Liver (tissue), 9 donors: Measurements from ENCODE around the gene TLCD4. TPM values are rescaled to one million over a fixed set of nuclear protein-coding genes. Genes with fewer than 3 reads are reported as not detected.

ENCODE experiments used
- DNase-seq: peaks from one replicate; pipeline ENCODE4 v3.0.0-alpha.2; 2017; ENCODE audit warnings: low spot score
- H3K27ac ChIP-seq, 2 donors: one replicate each; pipeline ENCODE4 v1.7.0; 2013; ENCODE audit warnings: inconsistent platforms in 2 of 2, low read length in 2 of 2, control low read depth in 1 of 2, low read depth in 1 of 2, mild to moderate bottlenecking in 1 of 2
- H3K27me3 ChIP-seq, 4 donors: one replicate each; pipeline versions ENCODE4 v1.6.1 to v1.7.0; 2013; ENCODE audit warnings: low read length in 3 of 4, inconsistent platforms in 1 of 4, mild to moderate bottlenecking in 1 of 4, moderate library complexity in 1 of 4; ENCODE audit not compliant: control insufficient read depth in 4 of 4, insufficient read depth in 4 of 4
- H3K36me3 ChIP-seq, 4 donors: one replicate each; pipeline versions ENCODE4 v1.6.1 to v1.7.0; 2013; ENCODE audit warnings: low read length in 3 of 4, mild to moderate bottlenecking in 3 of 4, low read depth in 1 of 4, moderate library complexity in 1 of 4; ENCODE audit not compliant: control insufficient read depth in 4 of 4, insufficient read depth in 3 of 4
- H3K4me1 ChIP-seq, 4 donors: one replicate each; pipeline versions ENCODE4 v1.6.1 to v1.7.0; 2013; ENCODE audit warnings: low read length in 3 of 4, mild to moderate bottlenecking in 3 of 4, moderate library complexity in 1 of 4; ENCODE audit not compliant: control insufficient read depth in 4 of 4, insufficient read depth in 4 of 4
- H3K4me3 ChIP-seq, 3 donors: one replicate each; pipeline versions ENCODE4 v1.6.1 to v1.7.0; 2013; ENCODE audit warnings: low read length in 3 of 3, control low read depth in 1 of 3, low read depth in 1 of 3, mild to moderate bottlenecking in 1 of 3
- H3K9ac ChIP-seq, 2 donors: one replicate each; pipeline ENCODE4 v1.7.0; 2013; ENCODE audit warnings: low read length in 2 of 2, mild to moderate bottlenecking in 2 of 2, moderate library complexity in 2 of 2, control low read depth in 1 of 2, low read depth in 1 of 2
- H3K9me3 ChIP-seq, 4 donors: one replicate each; pipeline versions ENCODE4 v1.6.1 to v1.7.0; 2013; ENCODE audit warnings: low read length in 3 of 4; ENCODE audit not compliant: control insufficient read depth in 4 of 4
- ATF3 ChIP-seq: IDR thresholded peaks from 2 replicates; pipeline ENCODE4 v1.6.1; 2016; ENCODE audit warnings: antibody characterized with exemption
- CTCF ChIP-seq: fragments of 150-350 bp; IDR thresholded peaks from 2 replicates; pipeline ENCODE4 v1.5.1; 2017; ENCODE audit warnings: improper control_type of control experiment, low read depth, low read length; ENCODE audit not compliant: missing input control
- FOXA1 ChIP-seq: IDR thresholded peaks from 2 replicates; pipeline ENCODE4 v1.6.1; 2016; ENCODE audit warnings: antibody characterized with exemption
- GABPA ChIP-seq, 2 donors: IDR thresholded peaks in 1 of 2; conservative IDR thresholded peaks in 1 of 2; 2 replicates each; pipeline ENCODE4 v1.6.1; 2016; ENCODE audit warnings: antibody characterized with exemption in 2 of 2, mild to moderate bottlenecking in 1 of 2, moderate library complexity in 1 of 2
- HNF4A ChIP-seq, 2 donors: conservative IDR thresholded peaks; 2 replicates each; pipeline ENCODE4 v1.6.1; 2016; ENCODE audit warnings: antibody characterized with exemption in 2 of 2, mild to moderate bottlenecking in 2 of 2
- HNF4G ChIP-seq: IDR thresholded peaks from 2 replicates; pipeline ENCODE4 v1.6.1; 2016; ENCODE audit warnings: antibody characterized with exemption
- JUND ChIP-seq, 2 donors: IDR thresholded peaks; 2 replicates each; pipeline ENCODE4 v1.6.1; 2016; ENCODE audit warnings: antibody characterized with exemption in 2 of 2
- MAX ChIP-seq: IDR thresholded peaks from 2 replicates; pipeline ENCODE4 v1.6.1; 2016; ENCODE audit warnings: antibody characterized with exemption
- RAD21 ChIP-seq, 2 donors: IDR thresholded peaks; 2 replicates each; pipeline ENCODE4 v1.6.1; 2016; ENCODE audit warnings: antibody characterized with exemption in 2 of 2, mild to moderate bottlenecking in 2 of 2
- RXRA ChIP-seq, 2 donors: IDR thresholded peaks; 2 replicates each; pipeline ENCODE4 v1.6.1; 2017 to 2018; ENCODE audit warnings: antibody characterized with exemption in 2 of 2, mild to moderate bottlenecking in 1 of 2
- SP1 ChIP-seq: IDR thresholded peaks from 2 replicates; pipeline ENCODE4 v1.6.1; 2018; ENCODE audit warnings: antibody characterized with exemption, mild to moderate bottlenecking
- TAF1 ChIP-seq: conservative IDR thresholded peaks from 2 replicates; pipeline ENCODE4 v1.6.1; 2016; ENCODE audit warnings: antibody characterized with exemption, mild to moderate bottlenecking
- YY1 ChIP-seq: IDR thresholded peaks from 2 replicates; pipeline ENCODE4 v1.6.1; 2016; ENCODE audit warnings: antibody characterized with exemption, mild to moderate bottlenecking
- polyA plus RNA-seq, 2 donors: library from polyadenylated mRNA; stranded (reverse) in 1 of 2; unstranded in 1 of 2; fragments of 200-250 nt in 1 of 2; fragments of >200 nt in 1 of 2; fragmentation: Nextera tagmentation in 1 of 2; extraction: Ambion mirVana in 1 of 2; gene quantifications; one replicate each; pipeline versions ENCODE4 v1.2.1 to v1.2.3, GENCODE V29; 2013 to 2015
- total RNA-seq, 2 donors: library from RNA; depleted of rRNA; stranded (reverse); fragments of >200 nt; gene quantifications; one replicate each; pipeline ENCODE4 v1.2.3, GENCODE V29; 2014
- TF ChIP-seq, protein P1 (sequence below): IDR thresholded peaks from 2 replicates; pipeline ENCODE4 v1.6.1; 2016; ENCODE audit warnings: antibody characterized with exemption
- TF ChIP-seq, protein P2 (sequence below): IDR thresholded peaks from 2 replicates; pipeline ENCODE4 v1.6.1; 2016; ENCODE audit warnings: antibody characterized with exemption, mild to moderate bottlenecking
- donor health status: healthy.
- donor health status: healthy.
- donor health status: healthy.
- donor health status: healthy.
- donor health status: healthy.

Gene TLCD4
- total and polyA plus RNA-seq, 4 donors = 24.9 to 131 (median 85.6) TPM

DNA sequence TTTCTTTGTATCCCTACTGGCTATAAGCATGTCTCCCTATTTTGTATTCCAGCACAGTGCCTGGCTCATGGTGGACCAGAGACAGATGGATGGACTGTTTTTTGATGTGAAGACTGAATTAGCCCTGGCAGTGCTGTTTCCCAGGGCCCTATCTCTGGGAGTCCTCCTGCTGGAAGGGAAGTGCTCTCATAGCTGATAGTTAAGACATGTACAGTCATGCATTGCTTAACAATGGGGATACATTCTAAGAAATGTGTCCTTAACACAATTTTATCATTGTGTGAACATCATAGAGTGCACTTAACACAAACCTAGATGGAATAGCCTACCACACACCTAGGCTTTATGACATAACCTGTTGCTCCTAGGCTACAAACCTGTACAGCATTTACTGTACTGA is 21.1 kb downstream of the TLCD4 start:
- no peak overlapping the region for H3K4me3 ChIP-seq

More for the DNA sequence above, 21.1 kb downstream of the TLCD4 start:
- Histone ChIP-seq H3K4me1 (peaks cover 13 to 29% (median 15%) of the 10 kb centered on the region in 4 donors), H3K27me3 (no peaks in the 10 kb centered on the region), H3K9me3 (no peaks in the 10 kb centered on the region), H3K27ac (no peak overlapping the region), H3K36me3 (peaks cover 0 to 6% (median 2%) of the 10 kb centered on the region in 4 donors), H3K9ac (no peak overlapping the region)
- no peak for DNase-seq
- TF ChIP-seq SP1 (no peak), JUND (IDR thresholded peaks at IDR 0.05) (no peak), GABPA (IDR thresholded peaks at IDR 0.05 in 1 of 2, conservative IDR thresholded peaks at IDR 0.05 in 1 of 2) (no peak), YY1 (no peak), RXRA (IDR thresholded peaks at IDR 0.05) (no peak), TAF1 (no peak), FOXA1 (no peak), ATF3 (no peak), HNF4G (no peak), RAD21 (IDR thresholded peaks at IDR 0.05) (no peak), HNF4A (conservative IDR thresholded peaks at IDR 0.05) (no peak), MAX (no peak), CTCF (no peak)
- TF ChIP-seq, protein P1, sequence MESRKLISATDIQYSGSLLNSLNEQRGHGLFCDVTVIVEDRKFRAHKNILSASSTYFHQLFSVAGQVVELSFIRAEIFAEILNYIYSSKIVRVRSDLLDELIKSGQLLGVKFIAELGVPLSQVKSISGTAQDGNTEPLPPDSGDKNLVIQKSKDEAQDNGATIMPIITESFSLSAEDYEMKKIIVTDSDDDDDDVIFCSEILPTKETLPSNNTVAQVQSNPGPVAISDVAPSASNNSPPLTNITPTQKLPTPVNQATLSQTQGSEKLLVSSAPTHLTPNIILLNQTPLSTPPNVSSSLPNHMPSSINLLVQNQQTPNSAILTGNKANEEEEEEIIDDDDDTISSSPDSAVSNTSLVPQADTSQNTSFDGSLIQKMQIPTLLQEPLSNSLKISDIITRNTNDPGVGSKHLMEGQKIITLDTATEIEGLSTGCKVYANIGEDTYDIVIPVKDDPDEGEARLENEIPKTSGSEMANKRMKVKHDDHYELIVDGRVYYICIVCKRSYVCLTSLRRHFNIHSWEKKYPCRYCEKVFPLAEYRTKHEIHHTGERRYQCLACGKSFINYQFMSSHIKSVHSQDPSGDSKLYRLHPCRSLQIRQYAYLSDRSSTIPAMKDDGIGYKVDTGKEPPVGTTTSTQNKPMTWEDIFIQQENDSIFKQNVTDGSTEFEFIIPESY = no peak
- TF ChIP-seq, protein P2, sequence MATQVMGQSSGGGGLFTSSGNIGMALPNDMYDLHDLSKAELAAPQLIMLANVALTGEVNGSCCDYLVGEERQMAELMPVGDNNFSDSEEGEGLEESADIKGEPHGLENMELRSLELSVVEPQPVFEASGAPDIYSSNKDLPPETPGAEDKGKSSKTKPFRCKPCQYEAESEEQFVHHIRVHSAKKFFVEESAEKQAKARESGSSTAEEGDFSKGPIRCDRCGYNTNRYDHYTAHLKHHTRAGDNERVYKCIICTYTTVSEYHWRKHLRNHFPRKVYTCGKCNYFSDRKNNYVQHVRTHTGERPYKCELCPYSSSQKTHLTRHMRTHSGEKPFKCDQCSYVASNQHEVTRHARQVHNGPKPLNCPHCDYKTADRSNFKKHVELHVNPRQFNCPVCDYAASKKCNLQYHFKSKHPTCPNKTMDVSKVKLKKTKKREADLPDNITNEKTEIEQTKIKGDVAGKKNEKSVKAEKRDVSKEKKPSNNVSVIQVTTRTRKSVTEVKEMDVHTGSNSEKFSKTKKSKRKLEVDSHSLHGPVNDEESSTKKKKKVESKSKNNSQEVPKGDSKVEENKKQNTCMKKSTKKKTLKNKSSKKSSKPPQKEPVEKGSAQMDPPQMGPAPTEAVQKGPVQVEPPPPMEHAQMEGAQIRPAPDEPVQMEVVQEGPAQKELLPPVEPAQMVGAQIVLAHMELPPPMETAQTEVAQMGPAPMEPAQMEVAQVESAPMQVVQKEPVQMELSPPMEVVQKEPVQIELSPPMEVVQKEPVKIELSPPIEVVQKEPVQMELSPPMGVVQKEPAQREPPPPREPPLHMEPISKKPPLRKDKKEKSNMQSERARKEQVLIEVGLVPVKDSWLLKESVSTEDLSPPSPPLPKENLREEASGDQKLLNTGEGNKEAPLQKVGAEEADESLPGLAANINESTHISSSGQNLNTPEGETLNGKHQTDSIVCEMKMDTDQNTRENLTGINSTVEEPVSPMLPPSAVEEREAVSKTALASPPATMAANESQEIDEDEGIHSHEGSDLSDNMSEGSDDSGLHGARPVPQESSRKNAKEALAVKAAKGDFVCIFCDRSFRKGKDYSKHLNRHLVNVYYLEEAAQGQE = no peak
